ENCODE results near the gene EXD3.

Gene EXD3

GRCh38 chr9:137266585-137267453 lies 156.1 kb downstream of the EXD3 start:
- Histone ChIP-seq H3K27ac (ENCODE audit: low read length) (no peak overlapping the region), H3K36me3 (replicated peaks; ENCODE audit: insufficient read depth, low read length) (no peaks in the 10 kb centered on the region), H3K4me2 (ENCODE audit: low read depth, low read length) (no peak overlapping the region)

GRCh38 chr9:137266162-137266527 lies 156.8 kb downstream of the EXD3 start:
- TF ChIP-seq CTCF (IDR thresholded peaks at IDR 0.05; ENCODE audit: low read length) (no peak), EZH2phosphoT487 (IDR thresholded peaks at IDR 0.05; ENCODE audit: low read length) (no peak), EZH2 (optimal IDR thresholded peaks at IDR 0.05; ENCODE audit: low read depth, low read length) (no peak)
- Histone ChIP-seq H3K27me3 (replicated peaks; ENCODE audit: insufficient read depth, low read length) (no peaks in the 10 kb centered on the region), H3K9me2 (replicated peaks; ENCODE audit: insufficient read depth, low read length) (no peaks in the 10 kb centered on the region), H3K4me1 (ENCODE audit: low read length) (peaks cover 20% of the 10 kb centered on the region), H3K4me3 (ENCODE audit: low read length) (no peak overlapping the region), H3F3A (ENCODE audit: insufficient read depth, low read length) (peaks cover 8% of the 10 kb centered on the region; the same call in 1 of the 2 replicates), H3K36me3 (replicated peaks; ENCODE audit: insufficient read depth, low read length) (no peaks in the 10 kb centered on the region), H3K9me3 (replicated peaks; ENCODE audit: insufficient read depth, low read length) (no peaks in the 10 kb centered on the region), H3K4me2 (ENCODE audit: low read depth, low read length) (no peak overlapping the region), H3K9ac (ENCODE audit: low read length) (no peak overlapping the region), H3K79me2 (ENCODE audit: low read length) (peaks cover 8% of the 10 kb centered on the region; the same call in 1 of the 2 replicates), H4K20me1 (ENCODE audit: insufficient read depth, low read length) (no peaks in the 10 kb centered on the region), H3K27ac (ENCODE audit: low read length) (no peak overlapping the region), H2AFZ (ENCODE audit: low read length) (no peak overlapping the region)
- no peak for DNase-seq

More at GRCh38 chr9:137266585-137267453, 156.1 kb downstream of the EXD3 start:
- no peak for DNase-seq
- H3K9me3 ChIP-seq (replicated peaks; ENCODE audit: insufficient read depth, low read length) = no peaks in the 10 kb centered on the region
- H3K9ac ChIP-seq (ENCODE audit: low read length) = no peak overlapping the region
- peaks cover 8% of the 10 kb centered on the region; the same call in 1 of the 2 replicates for H3F3A ChIP-seq (ENCODE audit: insufficient read depth, low read length)
- H3K4me3 ChIP-seq (ENCODE audit: low read length) = no peak overlapping the region
- H3K79me2 ChIP-seq (ENCODE audit: low read length) = peaks cover 8% of the 10 kb centered on the region; the same call in 1 of the 2 replicates
- H3K4me1 ChIP-seq (ENCODE audit: low read length) = peaks cover 20% of the 10 kb centered on the region
- H4K20me1 ChIP-seq (ENCODE audit: insufficient read depth, low read length) = no peaks in the 10 kb centered on the region
- H3K27me3 ChIP-seq (replicated peaks; ENCODE audit: insufficient read depth, low read length) = no peaks in the 10 kb centered on the region
- no peaks in the 10 kb centered on the region for H3K9me2 ChIP-seq (replicated peaks; ENCODE audit: insufficient read depth, low read length)
- no peak overlapping the region for H2AFZ ChIP-seq (ENCODE audit: low read length)
- no peak for TF ChIP-seq CTCF (IDR thresholded peaks at IDR 0.05; ENCODE audit: low read length)
- TF ChIP-seq EZH2 (optimal IDR thresholded peaks at IDR 0.05; ENCODE audit: low read depth, low read length) = no peak
- TF ChIP-seq EZH2phosphoT487 (IDR thresholded peaks at IDR 0.05; ENCODE audit: low read length) = no peak

- TF ChIP-seq EZH2phosphoT487 (IDR thresholded peaks at IDR 0.05; ENCODE audit: low read length) (no peak), CTCF (IDR thresholded peaks at IDR 0.05; ENCODE audit: low read length) (no peak), EZH2 (optimal IDR thresholded peaks at IDR 0.05; ENCODE audit: low read depth, low read length) (no peak)
These were observed 157.3 kb downstream of the EXD3 start for GRCh38 chr9:137265496-137266161.

More at GRCh38 chr9:137265496-137266161, 157.3 kb downstream of the EXD3 start:
- Histone ChIP-seq H3K27me3 (replicated peaks; ENCODE audit: insufficient read depth, low read length) (no peaks in the 10 kb centered on the region), H3K9ac (ENCODE audit: low read length) (no peak overlapping the region), H3F3A (ENCODE audit: insufficient read depth, low read length) (peaks cover 8% of the 10 kb centered on the region; the same call in 1 of the 2 replicates), H3K27ac (ENCODE audit: low read length) (no peak overlapping the region), H3K4me2 (ENCODE audit: low read depth, low read length) (no peak overlapping the region), H3K79me2 (ENCODE audit: low read length) (peaks cover 8% of the 10 kb centered on the region; the same call in 1 of the 2 replicates), H3K4me3 (ENCODE audit: low read length) (no peak overlapping the region), H3K9me2 (replicated peaks; ENCODE audit: insufficient read depth, low read length) (no peaks in the 10 kb centered on the region), H3K9me3 (replicated peaks; ENCODE audit: insufficient read depth, low read length) (no peaks in the 10 kb centered on the region), H3K36me3 (replicated peaks; ENCODE audit: insufficient read depth, low read length) (no peaks in the 10 kb centered on the region), H3K4me1 (ENCODE audit: low read length) (peaks cover 20% of the 10 kb centered on the region), H2AFZ (ENCODE audit: low read length) (no peak overlapping the region), H4K20me1 (ENCODE audit: insufficient read depth, low read length) (no peaks in the 10 kb centered on the region)
- DNase-seq = no peak
